A549 (cell line): Measurements from ENCODE around the gene COL4A6. TPM values are rescaled to one million over a fixed set of nuclear protein-coding genes. Genes with fewer than 3 reads are reported as not detected.
A peak's percentile ranks its signal among the peaks of the same experiment; 100 is the strongest.

Source experiments
- ATAC-seq, 2 experiments: fragments of 200-7000 bp in 1 of 2; fragments of >200 bp in 1 of 2; cut with Nextera tagmentation in 1 of 2; cut with Tn5 transposase in 1 of 2; 3 replicates each; pipeline versions ENCODE4 v1.8.0 to v1.9.1; 2018 to 2020; ENCODE audit warnings: mild to moderate bottlenecking in 1 of 2, moderate library complexity in 1 of 2
- CTCF ChIA-PET: fragments of 300-600 bp; sonication (Branson Sonifier 250); formaldehyde crosslinking; extraction: SDS; loops from one replicate; lab custom pipeline; 2021; ENCODE audit warnings: antibody characterized with exemption, inconsistent platforms; lab: Yijun Ruan, JAX
- POLR2A ChIA-PET: fragments of 350-600 bp; formaldehyde crosslinking; extraction: SDS; loops from one replicate; lab custom pipeline; 2021; ENCODE audit warnings: antibody characterized with exemption, inconsistent platforms; lab: Yijun Ruan, JAX
- DNase-seq, 2 experiments: peaks; one replicate each; pipeline versions ENCODE4 v3.0.0 to v3.0.0-alpha.2; 2011 to 2016; ENCODE audit warnings: low read depth in 1 of 2, low spot score in 1 of 2
- FAIRE-seq: peaks from 2 replicates; lab custom pipeline; 2011; peaks lifted over from hg19 to GRCh38; lab: Jason Lieb, UNC
- H3K27ac ChIP-seq, 2 experiments: fragments of >200 bp; sonication (Bioruptor Twin); formaldehyde crosslinking; 3 replicates each; pipeline ENCODE4 v1.5.1; 2016 to 2017
- H3K4me1 ChIP-seq: fragments of >200 bp; sonication (Bioruptor Twin); formaldehyde crosslinking; 3 replicates; pipeline ENCODE4 v1.6.1; 2016
- H3K4me2 ChIP-seq: fragments of >200 bp; sonication (Bioruptor Twin); formaldehyde crosslinking; 3 replicates; pipeline ENCODE4 v1.6.1; 2016
- H3K4me3 ChIP-seq: fragments of >200 bp; sonication (Bioruptor Twin); formaldehyde crosslinking; 3 replicates; pipeline ENCODE4 v1.5.1; 2016
- H3K9me3 ChIP-seq: fragments of >200 bp; sonication (Bioruptor Twin); formaldehyde crosslinking; 3 replicates; pipeline ENCODE4 v1.6.1; 2016
- BCL3 ChIP-seq: fragments of >200 bp; sonication (Bioruptor Twin); formaldehyde crosslinking; IDR thresholded peaks from 3 replicates; pipeline ENCODE4 v1.6.1; 2016
- BHLHE40 ChIP-seq: IDR thresholded peaks from 2 replicates; pipeline ENCODE4 v1.6.1; 2012; ENCODE audit warnings: low read depth, low read length, inconsistent platforms
- CBX2 ChIP-seq: fragments of 200-600 bp; sonication (generic); IDR thresholded peaks from 2 replicates; pipeline ENCODE4 v1.6.1; 2016; ENCODE audit warnings: low read depth, mild to moderate bottlenecking, borderline replicate concordance
- CBX8 ChIP-seq: fragments of 200-600 bp; sonication (generic); IDR thresholded peaks from 2 replicates; pipeline ENCODE4 v1.6.1; 2016
- CEBPB ChIP-seq, 2 experiments: fragments of >200 bp in 1 of 2; sonication (Bioruptor Twin) in 1 of 2; formaldehyde crosslinking in 1 of 2; IDR thresholded peaks; 2 replicates each; pipeline ENCODE4 v1.6.1; 2012 to 2016
- EHF ChIP-seq: fragments of 250-450 bp; sonication (Bioruptor Pico); IDR thresholded peaks from 2 replicates; pipeline ENCODE4 v1.5.0; 2020; ENCODE audit warnings: mild to moderate bottlenecking
- EP300 ChIP-seq, 2 experiments: fragments of >200 bp; sonication (Bioruptor Twin); formaldehyde crosslinking; IDR thresholded peaks; 2 replicates in 1 of 2; 3 replicates in 1 of 2; pipeline ENCODE4 v1.6.1; 2016 to 2017
- ESRRA ChIP-seq: fragments of 150-350 bp; IDR thresholded peaks from 2 replicates; pipeline ENCODE4 v1.6.1; 2014; ENCODE audit warnings: mild to moderate bottlenecking, low read length, borderline replicate concordance
- FOSB ChIP-seq: fragments of 250-450 bp; sonication (Bioruptor Pico); IDR thresholded peaks from 2 replicates; pipeline ENCODE4 v1.5.0; 2020; ENCODE audit warnings: mild to moderate bottlenecking, moderate library complexity
- GATA3 ChIP-seq: IDR thresholded peaks from 2 replicates; pipeline ENCODE4 v1.6.1; 2012; ENCODE audit warnings: borderline replicate concordance
- HEYL ChIP-seq: fragments of 250-450 bp; sonication (Bioruptor Pico); IDR thresholded peaks from 2 replicates; pipeline ENCODE4 v1.8.0; 2021; ENCODE audit warnings: mild to moderate bottlenecking, moderate library complexity
- HMGXB4 ChIP-seq: fragments of 250-450 bp; sonication (Bioruptor Pico); IDR thresholded peaks from 2 replicates; pipeline ENCODE4 v1.5.0; 2021; ENCODE audit warnings: mild to moderate bottlenecking, moderate library complexity, borderline replicate concordance
- HOXB13 ChIP-seq: fragments of 250-450 bp; sonication (Bioruptor Pico); IDR thresholded peaks from 2 replicates; pipeline ENCODE4 v1.5.0; 2020; ENCODE audit warnings: low read depth, mild to moderate bottlenecking, moderate library complexity
- MAX ChIP-seq: IDR thresholded peaks from 2 replicates; pipeline ENCODE4 v1.6.1; 2012
- NPAS2 ChIP-seq: fragments of 250-450 bp; sonication (Bioruptor Pico); IDR thresholded peaks from 2 replicates; pipeline ENCODE4 v1.8.0; 2022; ENCODE audit warnings: mild to moderate bottlenecking, moderate library complexity, borderline replicate concordance
- PBX3 ChIP-seq: IDR thresholded peaks from 2 replicates; pipeline ENCODE4 v1.6.1; 2012
- RARB ChIP-seq: fragments of 250-450 bp; sonication (Bioruptor Pico); IDR thresholded peaks from 2 replicates; pipeline ENCODE4 v1.8.0; 2021; ENCODE audit warnings: mild to moderate bottlenecking, moderate library complexity
- SREBF2 ChIP-seq: fragments of 450-650 bp; IDR thresholded peaks from 2 replicates; pipeline ENCODE4 v1.6.1; 2014; ENCODE audit warnings: mild to moderate bottlenecking, moderate library complexity
- ZFP36 ChIP-seq: fragments of 450-650 bp; IDR thresholded peaks from 2 replicates; pipeline ENCODE4 v1.6.1; 2014; ENCODE audit warnings: borderline replicate concordance; ENCODE audit not compliant: partially characterized antibody
- WGBS: methylation state at CpG from one replicate; pipeline ENCODE4 v1.1.6; 2017; ENCODE audit errors: missing lambda C conversion rate; 5-methylcytosine and 5-hydroxymethylcytosine counted together
- polyA plus RNA-seq, 4 experiments: library from polyadenylated mRNA; depleted of rRNA in 3 of 4; stranded (reverse); fragments of >200 nt; fragmentation: RNase III in 1 of 4; extraction: RNeasy Plus Mini Kit Qiagen cat#74134 plus additional on column Dnase treatment in 1 of 4; gene quantifications; 2 replicates in 3 of 4; 3 replicates in 1 of 4; pipeline ENCODE4 v1.2.3, GENCODE V29; 2011 to 2017
- TF ChIP-seq, protein P1 (sequence below): fragments of 150-350 bp; IDR thresholded peaks from 2 replicates; pipeline ENCODE4 v1.6.1; 2014; ENCODE audit warnings: low read depth, mild to moderate bottlenecking, low read length

COL4A6 gene
- polyA plus RNA-seq, 2 of the 4 experiments (the other 2 are of a cell fraction), result 13.0 to 19.8 TPM

DNA sequence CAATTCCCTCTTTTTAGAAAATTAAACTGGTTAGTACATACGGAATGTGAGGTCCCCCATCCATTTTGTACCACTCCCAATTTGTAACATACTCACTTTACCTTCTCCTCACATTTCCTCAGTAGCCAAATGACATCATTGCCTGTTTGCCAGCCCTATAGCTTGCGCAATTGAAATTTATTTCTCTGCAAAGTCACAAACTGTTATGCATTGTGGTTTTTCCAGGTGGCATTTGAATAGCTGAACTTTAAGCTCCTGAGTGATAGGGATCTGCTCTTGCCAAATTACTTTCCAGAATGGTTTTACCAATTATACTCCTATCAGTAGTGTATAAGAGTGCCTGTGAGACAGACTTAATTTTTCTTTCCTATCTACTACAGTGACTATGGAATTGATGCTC is 9.1 kb upstream of the COL4A6 start:
- ChIA-PET POLR2A (interaction anchor here (1.1 kb wide), 1 partner anchor 9 kb away, joined by 3 read pairs; the partner anchor contains the start of gene COL4A6), CTCF (interaction anchor here (0.9 to 1.2 kb wide), 3 partner anchors 90 to 223 kb away, joined by 3 to 4 read pairs (median 3); no protein-coding TSS in a partner anchor)
- WGBS, result 64% methylated on average over 2 of the region's 2 CpGs
- ATAC-seq (no peak), FAIRE-seq (no peak), DNase-seq (peak in 1 of 2 experiments; percentile 23)
- peak overlapping the region; percentile 35 to 77; a peak in 4 of 6 replicates for H3K27ac ChIP-seq
- H3K9me3 ChIP-seq, result no peaks in the 10 kb centered on the region
- peak overlapping the region; percentile 50 for H3K4me2 ChIP-seq
- H3K4me3 ChIP-seq, result no peak overlapping the region
- peaks cover 43% of the 10 kb centered on the region for H3K4me1 ChIP-seq
- TF ChIP-seq CEBPB (IDR thresholded peaks at IDR 0.05) (peak; percentile 85 to 88), EP300 (IDR thresholded peaks at IDR 0.05) (0 out of 5 replicates have a peak, but pooled peaks of 1 of the 2 experiments have one; percentile 17), CBX2 (no peak)
- TF ChIP-seq, protein P1, sequence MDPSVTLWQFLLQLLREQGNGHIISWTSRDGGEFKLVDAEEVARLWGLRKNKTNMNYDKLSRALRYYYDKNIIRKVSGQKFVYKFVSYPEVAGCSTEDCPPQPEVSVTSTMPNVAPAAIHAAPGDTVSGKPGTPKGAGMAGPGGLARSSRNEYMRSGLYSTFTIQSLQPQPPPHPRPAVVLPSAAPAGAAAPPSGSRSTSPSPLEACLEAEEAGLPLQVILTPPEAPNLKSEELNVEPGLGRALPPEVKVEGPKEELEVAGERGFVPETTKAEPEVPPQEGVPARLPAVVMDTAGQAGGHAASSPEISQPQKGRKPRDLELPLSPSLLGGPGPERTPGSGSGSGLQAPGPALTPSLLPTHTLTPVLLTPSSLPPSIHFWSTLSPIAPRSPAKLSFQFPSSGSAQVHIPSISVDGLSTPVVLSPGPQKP, result no peak

GRCh38 chrX:108442901-108443464 is 4.8 kb upstream of the COL4A6 start:
- Histone ChIP-seq H3K4me1 (peaks cover 25% of the 10 kb centered on the region), H3K27ac (peak overlapping the region; percentile 60 to 97; a peak in 4 of 6 replicates), H3K4me3 (peak overlapping the region; percentile 90), H3K9me3 (no peaks in the 10 kb centered on the region), H3K4me2 (peak overlapping the region; percentile 86)
- ATAC-seq (no peak), DNase-seq (no peak), FAIRE-seq (peak; percentile 32)
- ChIA-PET CTCF (no interaction called here), POLR2A (interaction anchor here (0.6 kb wide), 1 partner anchor 52 kb away, joined by 3 read pairs; no protein-coding TSS in a partner anchor)
- TF ChIP-seq FOSB (no peak), MAX (no peak), CEBPB (IDR thresholded peaks at IDR 0.05) (no peak), HEYL (CRISPR knock-in tag) (no peak), ESRRA (no peak), HOXB13 (CRISPR knock-in tag) (no peak), RARB (no peak), BHLHE40 (no peak), NPAS2 (CRISPR knock-in tag) (no peak), SREBF2 (no peak), HMGXB4 (CRISPR knock-in tag) (no peak), EHF (CRISPR knock-in tag) (no peak), GATA3 (no peak), BCL3 (no peak), ZFP36 (no peak), PBX3 (no peak), CBX8 (no peak)
- WGBS, result 32% methylated on average over 2 of the region's 2 CpGs
